ENCODE results near the gene LRRN1.

The LRRN1 gene

GRCh38 chr3:3799173-3800079 lies at the start of gene LRRN1:
TSS of gene LRRN1 (plus strand) at chr3:3799431. CDS start at chr3:3844642, 45,211 bp downstream.
- DNase-seq: no peak

- DNase-seq: no peak
Measured at GRCh38 chr3:3753416-3753815, 45.8 kb upstream of the LRRN1 start.

- no peak for DNase-seq
Measured at GRCh38 chr3:3765661-3766060, 33.6 kb upstream of the LRRN1 start.

GRCh38 chr3:3766140-3766539 lies 33.1 kb upstream of the LRRN1 start:
- no peak for DNase-seq

- no peak for DNase-seq
Measured at GRCh38 chr3:3771094-3771493, 28.1 kb upstream of the LRRN1 start.

GRCh38 chr3:3771567-3771966 lies 27.7 kb upstream of the LRRN1 start:
- no peak for DNase-seq

GRCh38 chr3:3772338-3772737 lies 26.9 kb upstream of the LRRN1 start:
- no peak for DNase-seq

- DNase-seq: no peak
Measured at GRCh38 chr3:3772920-3773319, 26.3 kb upstream of the LRRN1 start.

- no peak for DNase-seq
Measured at GRCh38 chr3:3776607-3777006, 22.6 kb upstream of the LRRN1 start.

- no peak for DNase-seq
Measured at GRCh38 chr3:3778216-3778615, 21.0 kb upstream of the LRRN1 start.

- no peak for DNase-seq
Measured at GRCh38 chr3:3778641-3779270, 20.5 kb upstream of the LRRN1 start.

GRCh38 chr3:3782457-3782856 lies 16.8 kb upstream of the LRRN1 start:
- no peak for DNase-seq

GRCh38 chr3:3783210-3783609 lies 16.0 kb upstream of the LRRN1 start:
- no peak for DNase-seq

GRCh38 chr3:3783696-3784095 lies 15.5 kb upstream of the LRRN1 start:
- no peak for DNase-seq

- DNase-seq: no peak
Measured at GRCh38 chr3:3792391-3792790, 6.8 kb upstream of the LRRN1 start.

GRCh38 chr3:3798631-3799113 lies 559 bp upstream of the LRRN1 start:
- no peak for DNase-seq

GRCh38 chr3:3800080-3800455 lies 837 bp downstream of the LRRN1 start:
- no peak for DNase-seq

- no peak for DNase-seq
Measured at GRCh38 chr3:3800685-3801493, 1.7 kb downstream of the LRRN1 start.

GRCh38 chr3:3801494-3801841 lies 2.2 kb downstream of the LRRN1 start:
- DNase-seq: no peak

GRCh38 chr3:3802046-3802445 lies 2.8 kb downstream of the LRRN1 start:
- DNase-seq: no peak

GRCh38 chr3:3804560-3804959 lies 5.3 kb downstream of the LRRN1 start:
- DNase-seq: no peak

- no peak for DNase-seq
Measured at GRCh38 chr3:3806092-3806491, 6.9 kb downstream of the LRRN1 start.

GRCh38 chr3:3806856-3807255 lies 7.6 kb downstream of the LRRN1 start:
- no peak for DNase-seq

- no peak for DNase-seq
Measured at GRCh38 chr3:3813013-3813412, 13.8 kb downstream of the LRRN1 start.
